Brain microvascular endothelial cell (primary cell): Measurements from ENCODE around the gene C16orf46.

ENCODE experiments used
- DNase-seq: peaks from one replicate; pipeline ENCODE4 v3.0.0-alpha.2; 2020
- H3K27ac ChIP-seq: fragments of 250-450 bp; sonication (Bioruptor Pico); 2 replicates; pipeline ENCODE4 v1.5.1; 2020; ENCODE audit warnings: mild to moderate bottlenecking, moderate library complexity
- H3K27me3 ChIP-seq: fragments of 250-450 bp; sonication (Bioruptor Pico); replicated peaks from 2 replicates; pipeline ENCODE4 v1.5.1; 2020; ENCODE audit warnings: mild to moderate bottlenecking
- H3K36me3 ChIP-seq: fragments of 250-450 bp; sonication (Bioruptor Pico); replicated peaks from 2 replicates; pipeline ENCODE4 v1.5.1; 2020; ENCODE audit warnings: mild to moderate bottlenecking
- H3K4me3 ChIP-seq: 2 replicates; pipeline ENCODE4 v1.5.1; 2011; ENCODE audit warnings: low read depth, mild to moderate bottlenecking, control low read depth, low read length, moderate library complexity
- CTCF ChIP-seq: IDR thresholded peaks from 2 replicates; pipeline ENCODE4 v1.5.1; 2011; ENCODE audit warnings: low read depth, mild to moderate bottlenecking, moderate library complexity, low read length, control low read depth, inconsistent platforms; ENCODE audit errors: missing control alignments
- in situ Hi-C: cut with HindIII; loops from 2 replicates; pipeline ENCODE4 v1.10.0; 2017; ENCODE audit warnings: low sequenced_read_pairs, low pct_ligation_motif_present

Gene C16orf46

GRCh38 chr16:81077076-81077940 lies at the start of gene C16orf46:
C16orf46 (minus strand) TSS chr16:81077238; CDS start chr16:81063955, 13,283 bp downstream.
- in situ Hi-C loops, result no loop called here
- Histone ChIP-seq H3K27me3 (no peaks in the 10 kb centered on the region), H3K4me3 (peak within 1 kb of the TSS; percentile 84), H3K27ac (peak within 1 kb of the TSS; percentile 95), H3K36me3 (no peaks in the 10 kb centered on the region)
- peak; percentile 98 for DNase-seq
- TF ChIP-seq CTCF, result no peak

- Histone ChIP-seq H3K27ac (no peak overlapping the region), H3K27me3 (no peaks in the 10 kb centered on the region), H3K4me3 (no peak overlapping the region), H3K36me3 (no peaks in the 10 kb centered on the region)
- in situ Hi-C loops, result no loop called here
- TF ChIP-seq CTCF, result no peak
- no peak for DNase-seq
These were observed 46.2 kb upstream of the C16orf46 start for GRCh38 chr16:81123092-81123852.

GRCh38 chr16:81121474-81121990 lies 44.5 kb upstream of the C16orf46 start:
- in situ Hi-C loops, result no loop called here

GRCh38 chr16:81117436-81117835 lies 40.4 kb upstream of the C16orf46 start:
- in situ Hi-C loops, result no loop called here

More at GRCh38 chr16:81121474-81121990, 44.5 kb upstream of the C16orf46 start:
- Histone ChIP-seq H3K36me3 (no peaks in the 10 kb centered on the region), H3K27me3 (no peaks in the 10 kb centered on the region), H3K27ac (no peak overlapping the region), H3K4me3 (no peak overlapping the region)
- no peak for DNase-seq
- TF ChIP-seq CTCF, result no peak

GRCh38 chr16:81116285-81116684 lies 39.2 kb upstream of the C16orf46 start:
- in situ Hi-C loops, result no loop called here
- no peak for TF ChIP-seq CTCF
- no peaks in the 10 kb centered on the region for H3K36me3 ChIP-seq
- no peak overlapping the region for H3K4me3 ChIP-seq
- H3K27me3 ChIP-seq, result no peaks in the 10 kb centered on the region
- no peak for DNase-seq
- no peak overlapping the region for H3K27ac ChIP-seq

More at GRCh38 chr16:81117436-81117835, 40.4 kb upstream of the C16orf46 start:
- H3K36me3 ChIP-seq, result no peaks in the 10 kb centered on the region
- DNase-seq, result no peak
- H3K27me3 ChIP-seq, result no peaks in the 10 kb centered on the region
- TF ChIP-seq CTCF, result no peak
- H3K27ac ChIP-seq, result no peak overlapping the region
- no peak overlapping the region for H3K4me3 ChIP-seq
